Measurements from ENCODE around the gene DCN. TPM values are rescaled to one million over a fixed set of nuclear protein-coding genes. Genes with fewer than 3 reads are reported as not detected.

Gene DCN
- total RNA-seq, 2 donors from 2014 or later: 79.0 to 240 TPM

GRCh38 chr12:91222746-91223145 is 40.1 kb upstream of the DCN start:
- no peak for DNase-seq
- no peaks in the 10 kb centered on the region for H3K27me3 ChIP-seq

GRCh38 chr12:91219919-91220318 is 37.3 kb upstream of the DCN start:
- Histone ChIP-seq H3K9me3 (no peaks in the 10 kb centered on the region), H3K9ac (ENCODE audit: low read depth in 2 of 2, low read length in 2 of 2) (no peak overlapping the region), H3K4me1 (no peaks in the 10 kb centered on the region), H3K4me3 (no peak overlapping the region), H3K36me3 (no peaks in the 10 kb centered on the region), H3K27me3 (no peaks in the 10 kb centered on the region), H3K27ac (no peak overlapping the region)
- DNase-seq: no peak
- TF ChIP-seq CTCF (IDR thresholded peaks at IDR 0.05): no peak
- intact Hi-C loops (cut with DNase I): no loop called here

More at GRCh38 chr12:91222746-91223145, 40.1 kb upstream of the DCN start:
- no peak overlapping the region for H3K9ac ChIP-seq (ENCODE audit: low read depth in 2 of 2, low read length in 2 of 2)
- H3K9me3 ChIP-seq: no peaks in the 10 kb centered on the region
- intact Hi-C loops (cut with DNase I): no loop called here
- TF ChIP-seq CTCF (IDR thresholded peaks at IDR 0.05): no peak
- no peak overlapping the region for H3K4me3 ChIP-seq
- no peaks in the 10 kb centered on the region for H3K4me1 ChIP-seq
- no peaks in the 10 kb centered on the region for H3K36me3 ChIP-seq
- no peak overlapping the region for H3K27ac ChIP-seq

- Histone ChIP-seq H3K27me3 (no peaks in the 10 kb centered on the region), H3K36me3 (no peaks in the 10 kb centered on the region), H3K9ac (ENCODE audit: low read depth in 2 of 2, low read length in 2 of 2) (no peak overlapping the region), H3K4me1 (no peaks in the 10 kb centered on the region), H3K27ac (no peak overlapping the region), H3K9me3 (no peaks in the 10 kb centered on the region), H3K4me3 (no peak overlapping the region)
- no peak for DNase-seq
- TF ChIP-seq CTCF (IDR thresholded peaks at IDR 0.05): no peak
- intact Hi-C loops (cut with DNase I): no loop called here
Observed at GRCh38 chr12:91219511-91219910, 36.9 kb upstream of the DCN start.

- TF ChIP-seq CTCF (IDR thresholded peaks at IDR 0.05): no peak
- H3K9ac ChIP-seq (ENCODE audit: low read depth in 2 of 2, low read length in 2 of 2): no peak overlapping the region
- H3K27me3 ChIP-seq: no peaks in the 10 kb centered on the region
- H3K9me3 ChIP-seq: no peaks in the 10 kb centered on the region
- DNase-seq: no peak
- no peak overlapping the region for H3K4me3 ChIP-seq
- no peak overlapping the region for H3K27ac ChIP-seq
- no peaks in the 10 kb centered on the region for H3K4me1 ChIP-seq
- H3K36me3 ChIP-seq: no peaks in the 10 kb centered on the region
- intact Hi-C loops (cut with DNase I): no loop called here
Observed at GRCh38 chr12:91216871-91217270, 34.3 kb upstream of the DCN start.

- Histone ChIP-seq H3K27ac (no peak overlapping the region), H3K9ac (ENCODE audit: low read depth in 2 of 2, low read length in 2 of 2) (no peak overlapping the region), H3K9me3 (no peaks in the 10 kb centered on the region), H3K4me1 (no peaks in the 10 kb centered on the region), H3K4me3 (no peak overlapping the region), H3K36me3 (no peaks in the 10 kb centered on the region), H3K27me3 (no peaks in the 10 kb centered on the region)
- no peak for DNase-seq
- TF ChIP-seq CTCF (IDR thresholded peaks at IDR 0.05): no peak
- intact Hi-C loops (cut with DNase I): no loop called here
Observed at GRCh38 chr12:91215940-91216454, 33.4 kb upstream of the DCN start.

Data from colonic mucosa (tissue), 4 donors.